ENCODE results near the gene ALDH5A1. TPM values are rescaled to one million over a fixed set of nuclear protein-coding genes. Genes with fewer than 3 reads are reported as not detected.

ALDH5A1 gene
- total RNA-seq, 4 donors from 2014 or later = 6.4 to 15.4 (median 6.8) TPM

GRCh38 chr6:24584382-24584720 lies 89.6 kb downstream of the ALDH5A1 start:
- no peak overlapping the region for H3K4me3 ChIP-seq

More at GRCh38 chr6:24584382-24584720, 89.6 kb downstream of the ALDH5A1 start:
- Histone ChIP-seq H3K36me3 (no peaks in the 10 kb centered on the region), H3K27ac (no peak overlapping the region), H3K9me3 (no peaks in the 10 kb centered on the region), H3K27me3 (no peaks in the 10 kb centered on the region), H3K4me1 (peaks cover 0 to 4% of the 10 kb centered on the region in 2 donors)
- no peak for ATAC-seq
- TF ChIP-seq CTCF (IDR thresholded peaks at IDR 0.05 in 4 of 5, conservative IDR thresholded peaks at IDR 0.05 in 1 of 5) (no peak), POLR2A (IDR thresholded peaks at IDR 0.05) (no peak)
- intact Hi-C loops (cut with DNase I; ENCODE audit: low total_unique reads) = loop anchor here (5.0 kb wide), 2 partner anchors 188 to 488 kb away; partner anchors contain the start of gene GMNN
- in situ Hi-C loops (cut with MboI; ENCODE audit: low sequenced_read_pairs in 4 of 4) = loop anchor here (5.0 to 25.0 kb wide), 6 partner anchors 108 to 480 kb away; no protein-coding TSS in a partner anchor
- DNase-seq = no peak

Other genes starting within 250 kb of the ALDH5A1 start
- under 1 TPM; 0.29 to 0.64 (median 0.42) TPM for gene DCDC2, start 136.9 kb upstream of the ALDH5A1 start, total RNA-seq
- gene MRS2, start 92.0 kb upstream of the ALDH5A1 start, total RNA-seq = 10 to 100 TPM; 17.2 to 63.2 (median 44.2) TPM
- gene GPLD1, start 5.4 kb upstream of the ALDH5A1 start, total RNA-seq = 1 to 10 TPM in 1 of 4 donors, under 1 TPM in 3; 0.07 to 1.2 (median 0.28) TPM
- gene KIAA0319, start 151.2 kb downstream of the ALDH5A1 start, total RNA-seq = not detected
- 10 to 100 TPM; 17.6 to 44.2 (median 21.7) TPM for gene TDP2, start 171.9 kb downstream of the ALDH5A1 start, total RNA-seq
- 10 to 100 TPM; 13.6 to 28.2 (median 21.1) TPM for gene ACOT13, start 172.1 kb downstream of the ALDH5A1 start, total RNA-seq
- 10 to 100 TPM; 24.1 to 50.7 (median 36.0) TPM for gene C6orf62, start 224.2 kb downstream of the ALDH5A1 start, total RNA-seq

Data from gastrocnemius medialis (tissue), 4 donors.